HEK293 (cell line): ENCODE measurements around the gene IWS1.
A peak's percentile ranks its signal among the peaks of the same experiment; 100 is the strongest.

ENCODE experiments used
- CTCF ChIA-PET: fragments of 350-600 bp; formaldehyde crosslinking; extraction: SDS; loops from one replicate; lab custom pipeline; 2021; ENCODE audit warnings: antibody characterized with exemption; lab: Yijun Ruan, JAX
- POLR2A ChIA-PET: fragments of 300-600 bp; formaldehyde crosslinking; extraction: SDS; loops from one replicate; lab custom pipeline; 2020; ENCODE audit warnings: antibody characterized with exemption, inconsistent platforms; lab: Yijun Ruan, JAX
- H3K27ac ChIP-seq: fragments of 200-500 bp; sonication (Bioruptor generic); 2 replicates; pipeline ENCODE4 v1.5.1; 2014; ENCODE audit warnings: low read depth, low read length, control low read depth, inconsistent platforms; ENCODE audit errors: extremely low read depth
- H3K36me3 ChIP-seq, 2 experiments: fragments of 200-500 bp in 1 of 2; sonication (Bioruptor generic) in 1 of 2; 1 replicate in 1 of 2; 2 replicates in 1 of 2; pipeline ENCODE4 v1.5.1; 2014 to 2017; ENCODE audit warnings: inconsistent platforms in 2 of 2, low read length in 2 of 2; ENCODE audit not compliant: control insufficient read depth in 2 of 2, insufficient read depth in 1 of 2
- H3K4me1 ChIP-seq: fragments of 200-500 bp; sonication (Bioruptor generic); 2 replicates; pipeline ENCODE4 v1.5.1; 2014; ENCODE audit warnings: mild to moderate bottlenecking, low read length, inconsistent platforms; ENCODE audit not compliant: control insufficient read depth, insufficient read depth
- H3K4me3 ChIP-seq: 2 replicates; pipeline ENCODE4 v1.5.1; 2011; ENCODE audit warnings: low read depth, mild to moderate bottlenecking, control low read depth, low read length, moderate library complexity
- H3K9me3 ChIP-seq: fragments of 200-500 bp; sonication (Bioruptor generic); 2 replicates; pipeline ENCODE4 v1.5.1; 2014; ENCODE audit warnings: low read depth, low read length, inconsistent platforms; ENCODE audit not compliant: control insufficient read depth, insufficient read depth
- EGR2 ChIP-seq: fragments of 450-650 bp; formaldehyde crosslinking; IDR thresholded peaks from 2 replicates; pipeline ENCODE4 v1.5.1; 2016; ENCODE audit warnings: low read depth, missing biosample characterization, missing genetic modification characterization
- GLIS2 ChIP-seq: fragments of 450-650 bp; formaldehyde crosslinking; IDR thresholded peaks from 2 replicates; pipeline ENCODE4 v1.5.1; 2016; ENCODE audit warnings: missing biosample characterization, missing genetic modification characterization
- PRDM6 ChIP-seq: fragments of 450-650 bp; formaldehyde crosslinking; IDR thresholded peaks from 2 replicates; pipeline ENCODE4 v1.5.1; 2017; ENCODE audit warnings: missing biosample characterization, missing genetic modification characterization
- REPIN1 ChIP-seq: fragments of 450-650 bp; formaldehyde crosslinking; IDR thresholded peaks from 2 replicates; pipeline ENCODE4 v1.5.1; 2017; ENCODE audit warnings: missing biosample characterization, missing genetic modification characterization, low read depth
- REST ChIP-seq: fragments of 450-650 bp; formaldehyde crosslinking; IDR thresholded peaks from 2 replicates; pipeline ENCODE4 v1.5.1; 2016; ENCODE audit warnings: missing biosample characterization, missing genetic modification characterization
- SALL2 ChIP-seq: fragments of 450-650 bp; formaldehyde crosslinking; IDR thresholded peaks from 2 replicates; pipeline ENCODE4 v1.5.0; 2017; ENCODE audit warnings: missing biosample characterization, mild to moderate bottlenecking, missing genetic modification characterization, borderline replicate concordance
- WT1 ChIP-seq: fragments of 450-650 bp; formaldehyde crosslinking; IDR thresholded peaks from 2 replicates; pipeline ENCODE4 v1.5.1; 2016; ENCODE audit warnings: missing biosample characterization, missing genetic modification characterization
- YY2 ChIP-seq: fragments of 450-650 bp; formaldehyde crosslinking; IDR thresholded peaks from 2 replicates; pipeline ENCODE4 v1.5.1; 2016; ENCODE audit warnings: missing biosample characterization, missing genetic modification characterization
- ZBTB20 ChIP-seq: fragments of 450-650 bp; formaldehyde crosslinking; IDR thresholded peaks from 2 replicates; pipeline ENCODE4 v1.5.1; 2016; ENCODE audit warnings: missing biosample characterization, missing genetic modification characterization
- ZBTB44 ChIP-seq: fragments of 450-650 bp; IDR thresholded peaks from 2 replicates; pipeline ENCODE4 v1.5.1; 2018; ENCODE audit warnings: missing biosample characterization, mild to moderate bottlenecking, missing genetic modification characterization
- ZFHX2 ChIP-seq: fragments of 450-650 bp; formaldehyde crosslinking; conservative IDR thresholded peaks from 2 replicates; pipeline ENCODE4 v1.5.1; 2016; ENCODE audit warnings: missing biosample characterization, missing genetic modification characterization
- ZFP69B ChIP-seq: fragments of 450-650 bp; formaldehyde crosslinking; IDR thresholded peaks from 2 replicates; pipeline ENCODE4 v1.5.1; 2016; ENCODE audit warnings: missing biosample characterization, missing genetic modification characterization
- ZNF354C ChIP-seq: fragments of 450-650 bp; formaldehyde crosslinking; IDR thresholded peaks from 2 replicates; pipeline ENCODE4 v1.5.1; 2016; ENCODE audit warnings: missing biosample characterization, missing genetic modification characterization, low read depth, borderline replicate concordance
- ZNF37A ChIP-seq: fragments of 450-650 bp; IDR thresholded peaks from 2 replicates; pipeline ENCODE4 v1.5.1; 2018; ENCODE audit warnings: missing biosample characterization, missing genetic modification characterization
- ZNF513 ChIP-seq: fragments of 450-650 bp; IDR thresholded peaks from 2 replicates; pipeline ENCODE4 v1.5.1; 2018; ENCODE audit warnings: missing biosample characterization, missing genetic modification characterization
- ZNF549 ChIP-seq: fragments of 450-650 bp; IDR thresholded peaks from 2 replicates; pipeline ENCODE4 v1.5.1; 2018; ENCODE audit warnings: missing biosample characterization, missing genetic modification characterization, mild to moderate bottlenecking, inconsistent platforms, moderate library complexity
- ZNF585B ChIP-seq: fragments of 450-650 bp; formaldehyde crosslinking; IDR thresholded peaks from 2 replicates; pipeline ENCODE4 v1.5.1; 2016; ENCODE audit warnings: missing biosample characterization, missing genetic modification characterization
- ZNF629 ChIP-seq: fragments of 450-650 bp; formaldehyde crosslinking; IDR thresholded peaks from 2 replicates; pipeline ENCODE4 v1.5.1; 2017; ENCODE audit warnings: missing biosample characterization, missing genetic modification characterization
- ZNF777 ChIP-seq: fragments of 450-650 bp; formaldehyde crosslinking; IDR thresholded peaks from 2 replicates; pipeline ENCODE4 v1.5.1; 2017; ENCODE audit warnings: missing biosample characterization, missing genetic modification characterization, borderline replicate concordance
- ZNF830 ChIP-seq: fragments of 450-650 bp; IDR thresholded peaks from 2 replicates; pipeline ENCODE4 v1.5.0; 2018; ENCODE audit warnings: missing biosample characterization, missing genetic modification characterization, low read depth, mild to moderate bottlenecking, moderate library complexity

IWS1 gene

GRCh38 chr2:127535918-127536317 lies 9.6 kb upstream of the IWS1 start (continued):
- TF ChIP-seq ZNF513 (tag by site-specific recombination) (no peak), REST (tag by site-specific recombination) (no peak)
- TF ChIP-seq, all 188 proteins: peak for 0

- ChIA-PET POLR2A (no interaction called here), CTCF (no interaction called here)
- H3K4me1 ChIP-seq: no peaks in the 10 kb centered on the region
- no peak within 1 kb of the TSS for H3K27ac ChIP-seq
- no peak within 1 kb of the TSS for H3K4me3 ChIP-seq
- TF ChIP-seq ZFHX2 (tag by site-specific recombination) (peak; percentile 53; the same call in 1 of the 2 replicates), EGR2 (peak; percentile 47; the same call in 1 of the 2 replicates), ZFP69B (tag by site-specific recombination) (no peak), PRDM6 (tag by site-specific recombination) (no peak)
- H3K9me3 ChIP-seq: no peaks in the 10 kb centered on the region
- no peaks in the 10 kb centered on the region for H3K36me3 ChIP-seq
Observed at GRCh38 chr2:127535422-127535901, 9.2 kb upstream of the IWS1 start, which contains the start of gene MYO7B. TSS of gene MYO7B (plus strand) at chr2:127535683. CDS start at chr2:127559723, 24,040 bp downstream.

DNA sequence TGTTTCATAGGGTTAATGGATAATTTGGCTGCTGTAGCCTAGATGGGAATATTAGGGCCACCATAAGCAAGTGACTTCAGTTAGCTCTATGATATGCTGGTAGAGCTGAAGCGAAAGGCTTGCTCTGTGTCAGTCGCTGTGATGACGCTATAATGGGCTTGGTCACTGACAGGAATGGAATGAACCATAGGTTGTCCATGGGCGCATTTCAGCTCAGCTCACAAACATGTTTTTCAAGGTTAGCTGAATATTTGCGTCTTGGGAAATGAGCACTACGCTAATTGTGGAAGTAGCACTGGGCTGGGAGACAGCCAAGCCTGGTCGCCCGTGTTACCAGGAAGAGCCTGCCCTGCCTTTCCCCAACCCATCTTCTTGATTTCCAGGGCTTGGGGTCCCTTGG lies 6.0 kb upstream of the IWS1 start:
- CTCF ChIA-PET: no interaction called here
- POLR2A ChIA-PET: no interaction called here
- Histone ChIP-seq H3K36me3 (no peaks in the 10 kb centered on the region), H3K4me1 (peaks cover 2% of the 10 kb centered on the region; the same call in 1 of the 2 replicates), H3K9me3 (no peaks in the 10 kb centered on the region), H3K27ac (no peak overlapping the region), H3K4me3 (no peak overlapping the region)
- TF ChIP-seq WT1 (tag by site-specific recombination) (no peak), ZNF354C (tag by site-specific recombination) (no peak), YY2 (tag by site-specific recombination) (no peak), GLIS2 (tag by site-specific recombination) (no peak), SALL2 (tag by site-specific recombination) (no peak), ZBTB44 (tag by site-specific recombination) (no peak), ZNF830 (no peak), ZNF37A (tag by site-specific recombination) (no peak), ZNF629 (tag by site-specific recombination) (no peak), REPIN1 (tag by site-specific recombination) (no peak), ZBTB20 (tag by site-specific recombination) (no peak), PRDM6 (tag by site-specific recombination) (no peak), ZNF549 (no peak), ZNF585B (tag by site-specific recombination) (no peak), ZNF777 (tag by site-specific recombination) (no peak)
